ENCODE data around the gene EFCAB14. TPM values are rescaled to one million over a fixed set of nuclear protein-coding genes. Genes with fewer than 3 reads are reported as not detected.
"Not testable (repeated sequence)": the region's sequence is repeated elsewhere in the genome, so short reads cannot be mapped to it uniquely, and the experiment has no call there.

EFCAB14 gene
- polyA plus RNA-seq, 1 donor from 2014 or later, result 7.6 TPM

GRCh38 chr1:46667782-46668760 lies 50.8 kb downstream of the EFCAB14 start, which contains the start of gene ATPAF1:
TSS of gene ATPAF1 (minus strand) at chr1:46668364. CDS start at chr1:46668322, 42 bp downstream.
- H3K4me2 ChIP-seq (ENCODE audit: low read length), result peak within 1 kb of the TSS; percentile 91
- no peaks in the 10 kb centered on the region for H4K20me1 ChIP-seq (ENCODE audit: insufficient read depth)
- no peaks in the 10 kb centered on the region for H3K9me3 ChIP-seq (ENCODE audit: low read length)
- TF ChIP-seq POLR2AphosphoS5 (IDR thresholded peaks at IDR 0.05) (peak; percentile 69), MXI1 (conservative IDR thresholded peaks at IDR 0.05; ENCODE audit: poor library complexity, severe bottlenecking) (peak; percentile 75), CTCF (IDR thresholded peaks at IDR 0.05; ENCODE audit: poor library complexity, severe bottlenecking) (peak; percentile 50), EZH2 (IDR thresholded peaks at IDR 0.05; ENCODE audit: borderline replicate concordance, insufficient read depth, low read length, poor library complexity, severe bottlenecking) (no peak), EP300 (conservative IDR thresholded peaks at IDR 0.05; ENCODE audit: poor library complexity, severe bottlenecking) (peak; percentile 40), RAD21 (conservative IDR thresholded peaks at IDR 0.05) (peak; percentile 47), SMC3 (conservative IDR thresholded peaks at IDR 0.05; ENCODE audit: poor library complexity) (peak; percentile 49), TAF1 (IDR thresholded peaks at IDR 0.05; ENCODE audit: low read depth) (no peak), REST (IDR thresholded peaks at IDR 0.05; ENCODE audit: borderline replicate concordance) (peak; percentile 5)
- H3K36me3 ChIP-seq (ENCODE audit: insufficient read depth, low read length), result peaks cover 9% of the 10 kb centered on the region
- H3K4me3 ChIP-seq (ENCODE audit: low read length), result peak within 1 kb of the TSS; percentile 72
- no peaks in the 10 kb centered on the region for H3F3A ChIP-seq (ENCODE audit: insufficient read depth, low read length, poor library complexity, severe bottlenecking)
- no peaks in the 10 kb centered on the region for H3K79me2 ChIP-seq (replicated peaks; ENCODE audit: insufficient read depth, low read length)
- peak within 1 kb of the TSS; percentile 24 for H3K27ac ChIP-seq (ENCODE audit: low read length)
- H3K9me2 ChIP-seq (ENCODE audit: insufficient read depth, low read length), result no peaks in the 10 kb centered on the region
- H2AFZ ChIP-seq (ENCODE audit: low read depth, low read length), result peak within 1 kb of the TSS; percentile 80
- peak within 1 kb of the TSS; percentile 79 for H3K9ac ChIP-seq (ENCODE audit: low read length)
- H3K27me3 ChIP-seq (ENCODE audit: insufficient read depth, low read depth, low read length), result no peaks in the 10 kb centered on the region

- H3K27me3 ChIP-seq (ENCODE audit: insufficient read depth, low read depth, low read length), result no peaks in the 10 kb centered on the region
- no peak overlapping the region for H3K27ac ChIP-seq (ENCODE audit: low read length)
- peaks cover 9% of the 10 kb centered on the region for H3K36me3 ChIP-seq (ENCODE audit: insufficient read depth, low read length)
- H3K9ac ChIP-seq (ENCODE audit: low read length), result no peak overlapping the region
- H4K20me1 ChIP-seq (ENCODE audit: insufficient read depth), result no peaks in the 10 kb centered on the region
- no peak overlapping the region for H3K4me2 ChIP-seq (ENCODE audit: low read length)
- H3K9me3 ChIP-seq (ENCODE audit: low read length), result no peaks in the 10 kb centered on the region
- no peaks in the 10 kb centered on the region for H3F3A ChIP-seq (ENCODE audit: insufficient read depth, low read length, poor library complexity, severe bottlenecking)
- peak overlapping the region; percentile 72 for H3K4me3 ChIP-seq (ENCODE audit: low read length)
- H3K79me2 ChIP-seq (replicated peaks; ENCODE audit: insufficient read depth, low read length), result no peaks in the 10 kb centered on the region
- H3K9me2 ChIP-seq (ENCODE audit: insufficient read depth, low read length), result no peaks in the 10 kb centered on the region
- TF ChIP-seq RAD21 (conservative IDR thresholded peaks at IDR 0.05) (no peak), TAF1 (IDR thresholded peaks at IDR 0.05; ENCODE audit: low read depth) (no peak), MXI1 (conservative IDR thresholded peaks at IDR 0.05; ENCODE audit: poor library complexity, severe bottlenecking) (no peak), EZH2 (IDR thresholded peaks at IDR 0.05; ENCODE audit: borderline replicate concordance, insufficient read depth, low read length, poor library complexity, severe bottlenecking) (no peak), CTCF (IDR thresholded peaks at IDR 0.05; ENCODE audit: poor library complexity, severe bottlenecking) (no peak), EP300 (conservative IDR thresholded peaks at IDR 0.05; ENCODE audit: poor library complexity, severe bottlenecking) (no peak)
- H2AFZ ChIP-seq (ENCODE audit: low read depth, low read length), result no peak overlapping the region
Observed at GRCh38 chr1:46665983-46666382, 52.9 kb downstream of the EFCAB14 start.

- H3K9ac ChIP-seq (ENCODE audit: low read length); H2AFZ ChIP-seq (ENCODE audit: low read depth, low read length); H3K4me2 ChIP-seq (ENCODE audit: low read length); H3K36me3 ChIP-seq (ENCODE audit: insufficient read depth, low read length); H3K4me3 ChIP-seq (ENCODE audit: low read length); H3K27ac ChIP-seq (ENCODE audit: low read length); H4K20me1 ChIP-seq (ENCODE audit: insufficient read depth); H3K9me3 ChIP-seq (ENCODE audit: low read length); H3K9me2 ChIP-seq (ENCODE audit: insufficient read depth, low read length); H3K79me2 ChIP-seq (replicated peaks; ENCODE audit: insufficient read depth, low read length); H3K27me3 ChIP-seq (ENCODE audit: insufficient read depth, low read depth, low read length); H3F3A ChIP-seq (ENCODE audit: insufficient read depth, low read length, poor library complexity, severe bottlenecking): not testable (repeated sequence)
Observed at GRCh38 chr1:46662919-46663318, 56.0 kb downstream of the EFCAB14 start.

All from neural cell (in vitro differentiated cells).